Skeletal muscle satellite cell (primary cell): ENCODE measurements around the gene PIEZO1.

Source experiments
- H3K27me3 ChIP-seq: 2 replicates; pipeline ENCODE4 v1.7.0; 2013; ENCODE audit warnings: low read length; ENCODE audit not compliant: control insufficient read depth, insufficient read depth
- H3K36me3 ChIP-seq: 2 replicates; pipeline ENCODE4 v1.7.0; 2013; ENCODE audit warnings: mild to moderate bottlenecking, control low read depth, low read length; ENCODE audit not compliant: insufficient read depth
- H3K4me1 ChIP-seq: 2 replicates; pipeline ENCODE4 v1.7.0; 2013; ENCODE audit warnings: low read length; ENCODE audit not compliant: control insufficient read depth, insufficient read depth
- H3K4me2 ChIP-seq: 2 replicates; pipeline ENCODE4 v1.7.0; 2013; ENCODE audit warnings: mild to moderate bottlenecking, low read length
- H3K4me3 ChIP-seq: 2 replicates; pipeline ENCODE4 v1.7.0; 2013; ENCODE audit warnings: low read length
- H3K9ac ChIP-seq: 2 replicates; pipeline ENCODE4 v1.7.0; 2013; ENCODE audit warnings: mild to moderate bottlenecking, low read depth, low read length, moderate library complexity
- H3K9me3 ChIP-seq: replicated peaks from 2 replicates; pipeline ENCODE4 v1.7.0; 2013; ENCODE audit warnings: mild to moderate bottlenecking, control low read depth, low read length

PIEZO1 gene

GRCh38 chr16:88784074-88784855, 755 bp downstream of the PIEZO1 start:
- peaks cover 41% of the 10 kb centered on the region for H3K4me1 ChIP-seq
- H3K4me2 ChIP-seq = peak overlapping the region; percentile 82
- H3K27me3 ChIP-seq = no peaks in the 10 kb centered on the region
- H3K9ac ChIP-seq = peak overlapping the region; percentile 89
- H3K36me3 ChIP-seq = no peaks in the 10 kb centered on the region
- H3K4me3 ChIP-seq = peak overlapping the region; percentile 81
- no peaks in the 10 kb centered on the region for H3K9me3 ChIP-seq

GRCh38 chr16:88783391-88784073, 1.5 kb downstream of the PIEZO1 start:
- Histone ChIP-seq H3K4me1 (peaks cover 49% of the 10 kb centered on the region), H3K9me3 (no peaks in the 10 kb centered on the region), H3K9ac (peak overlapping the region; percentile 89), H3K4me3 (peak overlapping the region; percentile 81), H3K27me3 (no peaks in the 10 kb centered on the region), H3K4me2 (peak overlapping the region; percentile 82), H3K36me3 (no peaks in the 10 kb centered on the region)

GRCh38 chr16:88782454-88783390, 2.3 kb downstream of the PIEZO1 start:
- peak overlapping the region; percentile 81 for H3K4me3 ChIP-seq
- peak overlapping the region; percentile 82 for H3K4me2 ChIP-seq
- no peaks in the 10 kb centered on the region for H3K9me3 ChIP-seq
- peak overlapping the region; percentile 89 for H3K9ac ChIP-seq
- no peaks in the 10 kb centered on the region for H3K27me3 ChIP-seq
- no peaks in the 10 kb centered on the region for H3K36me3 ChIP-seq
- H3K4me1 ChIP-seq = peaks cover 51% of the 10 kb centered on the region

- Histone ChIP-seq H3K4me1 (peaks cover 58% of the 10 kb centered on the region), H3K36me3 (peaks cover 4% of the 10 kb centered on the region), H3K9ac (peak overlapping the region; percentile 44), H3K4me3 (peak overlapping the region; percentile 31), H3K9me3 (no peaks in the 10 kb centered on the region), H3K27me3 (no peaks in the 10 kb centered on the region), H3K4me2 (peak overlapping the region; percentile 82)
Observed at GRCh38 chr16:88781140-88782077, 3.6 kb downstream of the PIEZO1 start.

- peak overlapping the region; percentile 12 for H3K9ac ChIP-seq
- H3K9me3 ChIP-seq = no peaks in the 10 kb centered on the region
- H3K4me3 ChIP-seq = peak overlapping the region; percentile 24
- peaks cover 4% of the 10 kb centered on the region for H3K36me3 ChIP-seq
- H3K4me1 ChIP-seq = peaks cover 59% of the 10 kb centered on the region
- H3K4me2 ChIP-seq = peak overlapping the region; percentile 82
- H3K27me3 ChIP-seq = no peaks in the 10 kb centered on the region
Observed at GRCh38 chr16:88780142-88781062, 4.6 kb downstream of the PIEZO1 start.

GRCh38 chr16:88779406-88780141, 5.4 kb downstream of the PIEZO1 start:
- Histone ChIP-seq H3K9me3 (no peaks in the 10 kb centered on the region), H3K9ac (peak overlapping the region; percentile 12), H3K4me1 (peaks cover 66% of the 10 kb centered on the region), H3K36me3 (peaks cover 9% of the 10 kb centered on the region), H3K4me3 (peak overlapping the region; percentile 25), H3K27me3 (no peaks in the 10 kb centered on the region), H3K4me2 (peak overlapping the region; percentile 82)

- H3K4me3 ChIP-seq = no peak overlapping the region
- H3K4me1 ChIP-seq = peaks cover 75% of the 10 kb centered on the region
- peak overlapping the region; percentile 4 for H3K4me2 ChIP-seq
- no peaks in the 10 kb centered on the region for H3K9me3 ChIP-seq
- H3K9ac ChIP-seq = peak overlapping the region; percentile 23
- no peaks in the 10 kb centered on the region for H3K27me3 ChIP-seq
- peaks cover 9% of the 10 kb centered on the region for H3K36me3 ChIP-seq
Observed at GRCh38 chr16:88778541-88779065, 6.4 kb downstream of the PIEZO1 start.

- Histone ChIP-seq H3K4me1 (peaks cover 77% of the 10 kb centered on the region), H3K36me3 (peaks cover 9% of the 10 kb centered on the region), H3K9ac (peak overlapping the region; percentile 23)
Observed at GRCh38 chr16:88778271-88778525, 6.8 kb downstream of the PIEZO1 start.

GRCh38 chr16:88777471-88778270, 7.3 kb downstream of the PIEZO1 start:
- peaks cover 77% of the 10 kb centered on the region for H3K4me1 ChIP-seq
- no peaks in the 10 kb centered on the region for H3K9me3 ChIP-seq
- H3K9ac ChIP-seq = no peak overlapping the region
- no peak overlapping the region for H3K4me3 ChIP-seq
- H3K4me2 ChIP-seq = no peak overlapping the region
- H3K27me3 ChIP-seq = no peaks in the 10 kb centered on the region
- H3K36me3 ChIP-seq = peaks cover 9% of the 10 kb centered on the region

More at GRCh38 chr16:88778271-88778525, 6.8 kb downstream of the PIEZO1 start:
- no peaks in the 10 kb centered on the region for H3K9me3 ChIP-seq
- H3K4me3 ChIP-seq = no peak overlapping the region
- no peaks in the 10 kb centered on the region for H3K27me3 ChIP-seq
- peak overlapping the region; percentile 4 for H3K4me2 ChIP-seq
